DND-41 (cell line): ENCODE data around the gene GPR12.

ENCODE experiments used
- ATAC-seq: fragments of 200-7000 bp; cut with Tn5 transposase; 3 replicates; pipeline ENCODE4 v1.9.1; 2021; ENCODE audit warnings: low read depth; ENCODE audit not compliant: insufficient read depth
- DNase-seq: peaks from one replicate; pipeline ENCODE4 v3.0.0-alpha.2; 2020
- H2AFZ ChIP-seq: 2 replicates; pipeline ENCODE4 v1.6.0; 2012; ENCODE audit warnings: low read depth, low read length
- H3K27ac ChIP-seq: 2 replicates; pipeline ENCODE4 v1.5.1; 2012; ENCODE audit warnings: low read length, inconsistent platforms
- H3K27me3 ChIP-seq: fragments of 200-600 bp; sonication (generic); 2 replicates; pipeline ENCODE4 v1.6.0; 2012; ENCODE audit warnings: low read length, mild to moderate bottlenecking, inconsistent platforms; ENCODE audit not compliant: insufficient read depth, poor library complexity
- H3K36me3 ChIP-seq: 2 replicates; pipeline ENCODE4 v1.5.1; 2012; ENCODE audit warnings: low read length, inconsistent platforms; ENCODE audit not compliant: insufficient read depth
- H3K4me1 ChIP-seq: 2 replicates; pipeline ENCODE4 v1.5.1; 2012; ENCODE audit warnings: mild to moderate bottlenecking, low read length; ENCODE audit not compliant: insufficient read depth
- H3K4me2 ChIP-seq: 2 replicates; pipeline ENCODE4 v1.6.0; 2012; ENCODE audit warnings: mild to moderate bottlenecking, moderate library complexity, low read length, inconsistent platforms; ENCODE audit not compliant: insufficient read depth
- H3K4me3 ChIP-seq, 2 experiments: fragments of 200-600 bp in 1 of 2; shearing (Covaris generic) in 1 of 2; 2 replicates each; pipeline ENCODE4 v1.5.1; 2012 to 2016; ENCODE audit warnings: inconsistent platforms in 2 of 2, low read length in 2 of 2, mild to moderate bottlenecking in 2 of 2, low read depth in 1 of 2, moderate library complexity in 1 of 2
- H3K79me2 ChIP-seq: 2 replicates; pipeline ENCODE4 v1.6.0; 2012; ENCODE audit warnings: low read length, inconsistent platforms; ENCODE audit not compliant: insufficient read depth
- H3K9ac ChIP-seq: 2 replicates; pipeline ENCODE4 v1.6.0; 2012; ENCODE audit warnings: low read depth, mild to moderate bottlenecking, inconsistent platforms, low read length, moderate library complexity
- H3K9me3 ChIP-seq: 2 replicates; pipeline ENCODE4 v1.5.1; 2012; ENCODE audit warnings: low read length, moderate library complexity, mild to moderate bottlenecking, inconsistent platforms; ENCODE audit not compliant: insufficient read depth, severe bottlenecking
- H4K20me1 ChIP-seq: 2 replicates; pipeline ENCODE4 v1.6.0; 2012; ENCODE audit warnings: low read length; ENCODE audit not compliant: insufficient read depth
- EZH2 ChIP-seq: IDR thresholded peaks from 3 replicates; pipeline ENCODE4 v1.6.1; 2012; ENCODE audit warnings: borderline replicate concordance, low read depth, mild to moderate bottlenecking, moderate library complexity, low read length, inconsistent platforms; ENCODE audit not compliant: severe bottlenecking
- TF ChIP-seq, protein P1 (sequence below): IDR thresholded peaks from 2 replicates; pipeline ENCODE4 v1.5.1; 2012; ENCODE audit warnings: borderline replicate concordance, low read length, moderate library complexity, mild to moderate bottlenecking; ENCODE audit not compliant: poor library complexity, severe bottlenecking; ENCODE audit errors: extremely low read depth

GPR12 gene

GRCh38 chr13:26711211-26711610, 49.4 kb downstream of the GPR12 start:
- Histone ChIP-seq H3K9me3 (peaks cover 2% of the 10 kb centered on the region), H4K20me1 (0 out of 2 replicates have a peak, but pooled peaks cover 2% of the 10 kb centered on the region), H3K4me3 (no peak overlapping the region), H3K79me2 (no peaks in the 10 kb centered on the region), H3K27ac (no peak overlapping the region), H3K4me1 (no peaks in the 10 kb centered on the region), H3K27me3 (no peaks in the 10 kb centered on the region), H2AFZ (no peak overlapping the region), H3K4me2 (no peak overlapping the region), H3K9ac (no peak overlapping the region), H3K36me3 (no peaks in the 10 kb centered on the region)
- DNase-seq (no peak), ATAC-seq (no peak)
- TF ChIP-seq, protein P1, sequence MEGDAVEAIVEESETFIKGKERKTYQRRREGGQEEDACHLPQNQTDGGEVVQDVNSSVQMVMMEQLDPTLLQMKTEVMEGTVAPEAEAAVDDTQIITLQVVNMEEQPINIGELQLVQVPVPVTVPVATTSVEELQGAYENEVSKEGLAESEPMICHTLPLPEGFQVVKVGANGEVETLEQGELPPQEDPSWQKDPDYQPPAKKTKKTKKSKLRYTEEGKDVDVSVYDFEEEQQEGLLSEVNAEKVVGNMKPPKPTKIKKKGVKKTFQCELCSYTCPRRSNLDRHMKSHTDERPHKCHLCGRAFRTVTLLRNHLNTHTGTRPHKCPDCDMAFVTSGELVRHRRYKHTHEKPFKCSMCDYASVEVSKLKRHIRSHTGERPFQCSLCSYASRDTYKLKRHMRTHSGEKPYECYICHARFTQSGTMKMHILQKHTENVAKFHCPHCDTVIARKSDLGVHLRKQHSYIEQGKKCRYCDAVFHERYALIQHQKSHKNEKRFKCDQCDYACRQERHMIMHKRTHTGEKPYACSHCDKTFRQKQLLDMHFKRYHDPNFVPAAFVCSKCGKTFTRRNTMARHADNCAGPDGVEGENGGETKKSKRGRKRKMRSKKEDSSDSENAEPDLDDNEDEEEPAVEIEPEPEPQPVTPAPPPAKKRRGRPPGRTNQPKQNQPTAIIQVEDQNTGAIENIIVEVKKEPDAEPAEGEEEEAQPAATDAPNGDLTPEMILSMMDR, result no peak
- TF ChIP-seq EZH2, result no peak

GRCh38 chr13:26710166-26710565, 50.4 kb downstream of the GPR12 start:
- H2AFZ ChIP-seq, result no peak overlapping the region

DNA sequence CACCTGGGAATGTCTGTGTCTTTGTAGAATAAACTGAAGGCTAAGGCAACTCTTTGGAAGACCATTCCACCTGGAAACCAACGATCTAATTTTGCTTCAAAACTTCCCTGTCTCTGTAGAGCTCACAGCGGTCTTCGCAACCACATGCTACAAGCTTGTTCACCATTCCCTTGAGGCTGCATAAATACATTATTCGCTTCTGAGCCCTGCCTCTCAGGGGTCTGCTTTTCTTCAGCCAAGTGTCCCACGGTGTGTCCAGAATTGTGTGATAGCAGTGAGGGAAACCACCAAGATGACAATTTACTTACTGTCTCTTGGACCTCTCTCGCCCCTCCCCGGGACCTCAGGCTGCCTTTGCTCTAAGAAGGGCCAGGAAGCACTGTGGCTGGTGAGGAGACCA, 51.1 kb downstream of the GPR12 start:
- Histone ChIP-seq H3K4me2 (no peak overlapping the region), H3K36me3 (no peaks in the 10 kb centered on the region), H3K9ac (no peak overlapping the region), H3K4me3 (no peak overlapping the region), H2AFZ (no peak overlapping the region), H4K20me1 (0 out of 2 replicates have a peak, but pooled peaks cover 2% of the 10 kb centered on the region), H3K27ac (no peak overlapping the region), H3K9me3 (peaks cover 2% of the 10 kb centered on the region), H3K27me3 (no peaks in the 10 kb centered on the region), H3K79me2 (no peaks in the 10 kb centered on the region), H3K4me1 (no peaks in the 10 kb centered on the region)
- DNase-seq, result no peak
- ATAC-seq, result no peak
- TF ChIP-seq EZH2, result no peak
- TF ChIP-seq, protein P1, result no peak

More at GRCh38 chr13:26710166-26710565, 50.4 kb downstream of the GPR12 start:
- Histone ChIP-seq H3K27me3 (no peaks in the 10 kb centered on the region), H3K4me1 (no peaks in the 10 kb centered on the region), H3K9ac (no peak overlapping the region), H3K4me3 (no peak overlapping the region), H3K27ac (no peak overlapping the region), H3K4me2 (no peak overlapping the region), H4K20me1 (0 out of 2 replicates have a peak, but pooled peaks cover 2% of the 10 kb centered on the region), H3K79me2 (no peaks in the 10 kb centered on the region), H3K9me3 (peaks cover 2% of the 10 kb centered on the region), H3K36me3 (no peaks in the 10 kb centered on the region)
- DNase-seq (no peak), ATAC-seq (no peak)
- TF ChIP-seq, protein P1, result no peak
- no peak for TF ChIP-seq EZH2

DNA sequence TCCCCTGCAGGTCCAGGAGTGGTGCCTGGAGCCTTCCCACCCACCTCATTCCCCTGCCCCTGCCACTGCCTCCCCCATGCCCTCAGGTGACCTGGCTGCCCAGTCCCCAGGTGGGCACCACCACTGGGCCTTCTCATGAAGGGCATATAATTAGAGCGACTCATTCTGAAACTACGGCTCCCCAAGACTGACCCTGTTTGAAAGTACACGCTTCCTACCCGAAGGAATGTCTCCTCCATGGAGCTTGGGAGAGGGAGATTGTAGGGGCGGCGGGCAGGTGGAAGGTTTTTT, 52.6 kb downstream of the GPR12 start:
- H3K79me2 ChIP-seq, result no peaks in the 10 kb centered on the region
- H3K9ac ChIP-seq, result no peak overlapping the region
- TF ChIP-seq, protein P1, result no peak
- no peak for TF ChIP-seq EZH2
- 0 out of 2 replicates have a peak, but pooled peaks cover 2% of the 10 kb centered on the region for H4K20me1 ChIP-seq
- peaks cover 4% of the 10 kb centered on the region for H3K27me3 ChIP-seq
- DNase-seq (no peak), ATAC-seq (no peak)
- no peak overlapping the region for H3K4me3 ChIP-seq
- H3K36me3 ChIP-seq, result no peaks in the 10 kb centered on the region
- H3K4me1 ChIP-seq, result no peaks in the 10 kb centered on the region
- H2AFZ ChIP-seq, result no peak overlapping the region
- peaks cover 2% of the 10 kb centered on the region for H3K9me3 ChIP-seq
- no peak overlapping the region for H3K4me2 ChIP-seq
- no peak overlapping the region for H3K27ac ChIP-seq
